HepG2 (cell line): ENCODE measurements around the gene TNXB. TPM values are rescaled to one million over a fixed set of nuclear protein-coding genes. Genes with fewer than 3 reads are reported as not detected.

Source experiments
- MBD4 ChIP-seq: IDR thresholded peaks from 2 replicates; pipeline ENCODE4 v1.6.1; 2012; ENCODE audit warnings: low read length, inconsistent platforms, borderline replicate concordance
- MYPOP ChIP-seq: sonication (generic); formaldehyde crosslinking; IDR thresholded peaks from 2 replicates; pipeline ENCODE4 v1.8.1; 2023; ENCODE audit warnings: mild to moderate bottlenecking, moderate library complexity, missing genetic modification reagents
- SIX4 ChIP-seq: sonication (generic); formaldehyde crosslinking; IDR thresholded peaks from 2 replicates; pipeline ENCODE4 v1.4.0; 2020; ENCODE audit warnings: missing genetic modification reagents
- STAT5B ChIP-seq: sonication (generic); formaldehyde crosslinking; IDR thresholded peaks from 2 replicates; pipeline ENCODE4 v1.4.0; 2020; ENCODE audit warnings: missing genetic modification reagents
- THAP11 ChIP-seq: IDR thresholded peaks from 2 replicates; pipeline ENCODE4 v1.6.1; 2016; ENCODE audit warnings: missing biosample characterization, missing genetic modification reagents
- ZNF616 ChIP-seq: sonication (generic); formaldehyde crosslinking; IDR thresholded peaks from 2 replicates; pipeline ENCODE4 v1.5.0; 2020; ENCODE audit warnings: low read depth, mild to moderate bottlenecking, missing genetic modification reagents
- polyA plus RNA-seq, 8 experiments: library from polyadenylated mRNA; depleted of rRNA in 3 of 8; stranded (reverse) in 7 of 8; unstranded in 1 of 8; fragments of >200 nt; fragmentation: Illumina TruSeq in 4 of 8; extraction: Trizol in 4 of 8; gene quantifications; 2 replicates each; pipeline versions ENCODE4 v1.2.1 to v1.2.3, GENCODE V29; 2011 to 2016; ENCODE audit warnings: low read depth in 4 of 8, missing spikeins in 1 of 8, mixed read lengths in 1 of 8; ENCODE audit not compliant: insufficient read depth in 1 of 8
- total RNA-seq, 5 experiments: library from RNA; depleted of rRNA; stranded (reverse); fragments of >200 nt; fragmentation: Illumina TruSeq; extraction: Trizol; gene quantifications; 2 replicates each; pipeline ENCODE4 v1.2.3, GENCODE V29; 2016; ENCODE audit warnings: low read depth in 1 of 5
- TF ChIP-seq, protein P1 (sequence below): sonication (generic); formaldehyde crosslinking; IDR thresholded peaks from 2 replicates; pipeline ENCODE4 v1.4.0; 2020; ENCODE audit warnings: low read depth, missing genetic modification reagents
- TF ChIP-seq, protein P2 (sequence below), 2 experiments: fragments of 450-650 bp in 1 of 2; sonication (generic) in 1 of 2; formaldehyde crosslinking in 1 of 2; IDR thresholded peaks; 2 replicates each; pipeline versions ENCODE4 v1.6.1 to v1.8.0; 2016 to 2022; ENCODE audit warnings: antibody characterized with exemption in 1 of 2, mild to moderate bottlenecking in 1 of 2, missing genetic modification reagents in 1 of 2

The TNXB gene
- total and polyA plus RNA-seq, 2 of the 13 experiments (the other 11 are each of a cell fraction or from before 2014, with no cell fraction given): 1.6 to 2.7 TPM

- 0 out of 2 replicates have a peak, but pooled peaks have one; percentile 58 for TF ChIP-seq STAT5B (CRISPR knock-in tag)
- TF ChIP-seq, protein P1, sequence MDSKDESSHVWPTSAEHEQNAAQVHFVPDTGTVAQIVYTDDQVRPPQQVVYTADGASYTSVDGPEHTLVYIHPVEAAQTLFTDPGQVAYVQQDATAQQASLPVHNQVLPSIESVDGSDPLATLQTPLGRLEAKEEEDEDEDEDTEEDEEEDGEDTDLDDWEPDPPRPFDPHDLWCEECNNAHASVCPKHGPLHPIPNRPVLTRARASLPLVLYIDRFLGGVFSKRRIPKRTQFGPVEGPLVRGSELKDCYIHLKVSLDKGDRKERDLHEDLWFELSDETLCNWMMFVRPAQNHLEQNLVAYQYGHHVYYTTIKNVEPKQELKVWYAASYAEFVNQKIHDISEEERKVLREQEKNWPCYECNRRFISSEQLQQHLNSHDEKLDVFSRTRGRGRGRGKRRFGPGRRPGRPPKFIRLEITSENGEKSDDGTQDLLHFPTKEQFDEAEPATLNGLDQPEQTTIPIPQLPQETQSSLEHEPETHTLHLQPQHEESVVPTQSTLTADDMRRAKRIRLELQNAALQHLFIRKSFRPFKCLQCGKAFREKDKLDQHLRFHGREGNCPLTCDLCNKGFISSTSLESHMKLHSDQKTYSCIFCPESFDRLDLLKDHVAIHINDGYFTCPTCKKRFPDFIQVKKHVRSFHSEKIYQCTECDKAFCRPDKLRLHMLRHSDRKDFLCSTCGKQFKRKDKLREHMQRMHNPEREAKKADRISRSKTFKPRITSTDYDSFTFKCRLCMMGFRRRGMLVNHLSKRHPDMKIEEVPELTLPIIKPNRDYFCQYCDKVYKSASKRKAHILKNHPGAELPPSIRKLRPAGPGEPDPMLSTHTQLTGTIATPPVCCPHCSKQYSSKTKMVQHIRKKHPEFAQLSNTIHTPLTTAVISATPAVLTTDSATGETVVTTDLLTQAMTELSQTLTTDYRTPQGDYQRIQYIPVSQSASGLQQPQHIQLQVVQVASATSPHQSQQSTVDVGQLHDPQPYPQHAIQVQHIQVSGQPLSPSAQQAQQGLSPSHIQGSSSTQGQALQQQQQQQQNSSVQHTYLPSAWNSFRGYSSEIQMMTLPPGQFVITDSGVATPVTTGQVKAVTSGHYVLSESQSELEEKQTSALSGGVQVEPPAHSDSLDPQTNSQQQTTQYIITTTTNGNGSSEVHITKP (CRISPR knock-in tag): 0 out of 2 replicates have a peak, but pooled peaks have one; percentile 29
- no peak for TF ChIP-seq MBD4
- TF ChIP-seq ZNF616 (CRISPR knock-in tag): 0 out of 2 replicates have a peak, but pooled peaks have one; percentile 28
- 0 out of 2 replicates have a peak, but pooled peaks have one; percentile 54 for TF ChIP-seq MYPOP
- peak; percentile 95 for TF ChIP-seq THAP11 (CRISPR knock-in tag)
- TF ChIP-seq SIX4 (CRISPR knock-in tag): peak; percentile 38; the same call in 1 of the 2 replicates
- TF ChIP-seq, protein P2, sequence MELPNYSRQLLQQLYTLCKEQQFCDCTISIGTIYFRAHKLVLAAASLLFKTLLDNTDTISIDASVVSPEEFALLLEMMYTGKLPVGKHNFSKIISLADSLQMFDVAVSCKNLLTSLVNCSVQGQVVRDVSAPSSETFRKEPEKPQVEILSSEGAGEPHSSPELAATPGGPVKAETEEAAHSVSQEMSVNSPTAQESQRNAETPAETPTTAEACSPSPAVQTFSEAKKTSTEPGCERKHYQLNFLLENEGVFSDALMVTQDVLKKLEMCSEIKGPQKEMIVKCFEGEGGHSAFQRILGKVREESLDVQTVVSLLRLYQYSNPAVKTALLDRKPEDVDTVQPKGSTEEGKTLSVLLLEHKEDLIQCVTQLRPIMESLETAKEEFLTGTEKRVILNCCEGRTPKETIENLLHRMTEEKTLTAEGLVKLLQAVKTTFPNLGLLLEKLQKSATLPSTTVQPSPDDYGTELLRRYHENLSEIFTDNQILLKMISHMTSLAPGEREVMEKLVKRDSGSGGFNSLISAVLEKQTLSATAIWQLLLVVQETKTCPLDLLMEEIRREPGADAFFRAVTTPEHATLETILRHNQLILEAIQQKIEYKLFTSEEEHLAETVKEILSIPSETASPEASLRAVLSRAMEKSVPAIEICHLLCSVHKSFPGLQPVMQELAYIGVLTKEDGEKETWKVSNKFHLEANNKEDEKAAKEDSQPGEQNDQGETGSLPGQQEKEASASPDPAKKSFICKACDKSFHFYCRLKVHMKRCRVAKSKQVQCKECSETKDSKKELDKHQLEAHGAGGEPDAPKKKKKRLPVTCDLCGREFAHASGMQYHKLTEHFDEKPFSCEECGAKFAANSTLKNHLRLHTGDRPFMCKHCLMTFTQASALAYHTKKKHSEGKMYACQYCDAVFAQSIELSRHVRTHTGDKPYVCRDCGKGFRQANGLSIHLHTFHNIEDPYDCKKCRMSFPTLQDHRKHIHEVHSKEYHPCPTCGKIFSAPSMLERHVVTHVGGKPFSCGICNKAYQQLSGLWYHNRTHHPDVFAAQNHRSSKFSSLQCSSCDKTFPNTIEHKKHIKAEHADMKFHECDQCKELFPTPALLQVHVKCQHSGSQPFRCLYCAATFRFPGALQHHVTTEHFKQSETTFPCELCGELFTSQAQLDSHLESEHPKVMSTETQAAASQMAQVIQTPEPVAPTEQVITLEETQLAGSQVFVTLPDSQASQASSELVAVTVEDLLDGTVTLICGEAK (IDR thresholded peaks at IDR 0.05): no peak
- TF ChIP-seq, protein P2 (CRISPR knock-in tag; IDR thresholded peaks at IDR 0.05): peak; percentile 44; the same call in 1 of the 2 replicates
These were observed 18.8 kb upstream of the TNXB start, which contains the start of gene ATF6B (continued) for GRCh38 chr6:32127717-32128592.
